K562 (cell line): ENCODE measurements around the gene CTNNBL1. TPM values are rescaled to one million over a fixed set of nuclear protein-coding genes. Genes with fewer than 3 reads are reported as not detected.

Experiments
- ATAC-seq: fragments of 200-7000 bp; cut with Tn5 transposase; 3 replicates; pipeline ENCODE4 v1.9.1; 2020; ENCODE audit warnings: moderate library complexity
- BruUV-seq: library from RNA; stranded (reverse); fragments of 400-500 nt; replicated peaks from 2 replicates; lab custom pipeline; 2021; lab: Mats Ljungman, UMichigan
- CTCF ChIA-PET: fragments of 300-600 bp; formaldehyde crosslinking; extraction: SDS; loops from one replicate; lab custom pipeline; 2021; ENCODE audit warnings: low intra/inter-chr PET ratio; lab: Yijun Ruan, JAX
- POLR2A ChIA-PET: fragments of 300-600, 350-650 bp; sonication (Branson Sonifier 250); formaldehyde crosslinking; extraction: SDS; loops from one replicate; lab custom pipeline; 2021; ENCODE audit warnings: antibody characterized with exemption, inconsistent platforms; lab: Yijun Ruan, JAX
- DNase-seq, 4 experiments: peaks; one replicate each; pipeline versions ENCODE4 v3.0.0 to v3.0.0-alpha.2; 2011 to 2018; ENCODE audit warnings: low spot score in 3 of 4, mixed read lengths in 3 of 4; ENCODE audit errors: extremely low read depth in 1 of 4
- FAIRE-seq: peaks from 2 replicates; lab custom pipeline; 2011; peaks lifted over from hg19 to GRCh38; lab: Jason Lieb, UNC
- H2AFZ ChIP-seq: 2 replicates; pipeline ENCODE4 v1.6.0; 2011; ENCODE audit warnings: low read depth, low read length, control low read depth, inconsistent platforms
- H3K27ac ChIP-seq: fragments of 200-600 bp; 3 replicates; pipeline ENCODE4 v1.8.0; 2011; ENCODE audit warnings: low read depth, mild to moderate bottlenecking, control low read depth, inconsistent platforms, low read length, moderate library complexity, mixed read lengths; ENCODE audit errors: extremely low read depth
- H3K27me3 ChIP-seq, 2 experiments: fragments of 300-600 bp in 1 of 2; 2 replicates in 1 of 2; 3 replicates in 1 of 2; pipeline versions ENCODE4 v1.6.0 to v1.8.0; 2011; ENCODE audit warnings: inconsistent platforms in 2 of 2, low read length in 2 of 2, mild to moderate bottlenecking in 1 of 2, mixed read lengths in 1 of 2, moderate library complexity in 1 of 2; ENCODE audit not compliant: control insufficient read depth in 2 of 2, insufficient read depth in 2 of 2
- H3K36me3 ChIP-seq: fragments of 300-600 bp; 3 replicates; pipeline ENCODE4 v1.8.0; 2011; ENCODE audit warnings: mild to moderate bottlenecking, low read length, inconsistent platforms; ENCODE audit not compliant: control insufficient read depth, insufficient read depth
- H3K4me1 ChIP-seq, 2 experiments: fragments of 200-600 bp in 1 of 2; replicated peaks in 1 of 2; 2 replicates in 1 of 2; 3 replicates in 1 of 2; pipeline versions ENCODE4 v1.5.1 to v1.8.0; 2011; ENCODE audit warnings: inconsistent platforms in 2 of 2, low read length in 2 of 2, mild to moderate bottlenecking in 1 of 2, mixed read lengths in 1 of 2, moderate library complexity in 1 of 2; ENCODE audit not compliant: control insufficient read depth in 2 of 2, insufficient read depth in 2 of 2
- H3K4me2 ChIP-seq: 2 replicates; pipeline ENCODE4 v1.6.1; 2011; ENCODE audit warnings: low read length, control low read depth, inconsistent platforms, mixed read lengths; ENCODE audit not compliant: insufficient read depth
- H3K4me3 ChIP-seq: fragments of 200-600 bp; sonication (generic), shearing (Covaris generic); 2 replicates; pipeline ENCODE4 v1.5.1; 2016; ENCODE audit warnings: control low read depth, inconsistent platforms
- H3K79me2 ChIP-seq: fragments of 200-600 bp; 3 replicates; pipeline ENCODE4 v1.8.0; 2011; ENCODE audit warnings: low read length, inconsistent platforms; ENCODE audit not compliant: control insufficient read depth, insufficient read depth
- H3K9ac ChIP-seq, 2 experiments: 2 replicates each; pipeline versions ENCODE4 v1.6.0 to v1.6.1; 2011; ENCODE audit warnings: low read depth in 2 of 2, low read length in 2 of 2, control low read depth in 1 of 2, inconsistent platforms in 1 of 2, mild to moderate bottlenecking in 1 of 2, mixed read lengths in 1 of 2; ENCODE audit not compliant: insufficient read depth in 1 of 2
- H3K9me1 ChIP-seq: one replicate; pipeline ENCODE4 v1.6.0; 2011; ENCODE audit warnings: inconsistent platforms, mild to moderate bottlenecking, low read length, moderate library complexity; ENCODE audit not compliant: control insufficient read depth, insufficient read depth
- H3K9me3 ChIP-seq: replicated peaks from 2 replicates; pipeline ENCODE4 v1.5.1; 2011; ENCODE audit warnings: low read depth, low read length, inconsistent platforms; ENCODE audit not compliant: control insufficient read depth, insufficient read depth
- H4K20me1 ChIP-seq: replicated peaks from 2 replicates; pipeline ENCODE4 v1.6.1; 2011; ENCODE audit warnings: low read length, inconsistent platforms, mixed read lengths; ENCODE audit not compliant: control insufficient read depth, insufficient read depth
- CXXC5 ChIP-seq: fragments of 250-450 bp; sonication (Bioruptor Pico); IDR thresholded peaks from 2 replicates; pipeline ENCODE4 v1.8.0; 2022; ENCODE audit warnings: inconsistent platforms, mild to moderate bottlenecking, moderate library complexity
- MAFG ChIP-seq: fragments of 450-650 bp; conservative IDR thresholded peaks from 2 replicates; pipeline ENCODE4 v1.6.1; 2016; ENCODE audit warnings: missing genetic modification characterization, missing compliant biosample characterization
- RAD21 ChIP-seq, 2 experiments: fragments of 250-450 bp in 1 of 2; fragments of 450-650 bp in 1 of 2; sonication (Bioruptor Pico) in 1 of 2; formaldehyde crosslinking in 1 of 2; IDR thresholded peaks in 1 of 2; conservative IDR thresholded peaks in 1 of 2; 2 replicates each; pipeline versions ENCODE4 v1.4.0 to v1.8.0; 2020 to 2022; ENCODE audit warnings: mild to moderate bottlenecking in 2 of 2, moderate library complexity in 1 of 2
- RBM39 ChIP-seq: fragments of 200-400 bp; formaldehyde crosslinking; optimal IDR thresholded peaks from 2 replicates; pipeline ENCODE3; 2018; ENCODE audit warnings: low read depth, low read length
- SIN3B ChIP-seq: fragments of 450-650 bp; IDR thresholded peaks from 2 replicates; pipeline ENCODE4 v1.6.1; 2017; ENCODE audit warnings: low read depth, mild to moderate bottlenecking, moderate library complexity
- STAG1 ChIP-seq: sonication (generic); formaldehyde crosslinking; IDR thresholded peaks from 2 replicates; pipeline ENCODE4 v1.5.0; 2020; ENCODE audit warnings: missing genetic modification reagents, borderline replicate concordance
- YY1 ChIP-seq, 3 experiments: IDR thresholded peaks; 2 replicates each; pipeline ENCODE4 v1.6.1; 2011; ENCODE audit warnings: low read length in 2 of 3, mild to moderate bottlenecking in 2 of 3, moderate library complexity in 2 of 3, borderline replicate concordance in 1 of 3, control low read depth in 1 of 3, low read depth in 1 of 3; ENCODE audit not compliant: insufficient read depth in 3 of 3, insufficient replicate concordance in 2 of 3, control insufficient read depth in 1 of 3, insufficient read length in 1 of 3; ENCODE audit errors: extremely low read depth in 1 of 3
- ZNF699 ChIP-seq: fragments of 250-450 bp; sonication (Bioruptor Pico); IDR thresholded peaks from 2 replicates; pipeline ENCODE4 v1.8.0; 2021; ENCODE audit warnings: mild to moderate bottlenecking, moderate library complexity; ENCODE audit not compliant: insufficient replicate concordance
- ZNF766 ChIP-seq: fragments of 200-800 bp; sonication (Bioruptor generic); conservative IDR thresholded peaks from 2 replicates; pipeline ENCODE4 v1.6.1; 2016; ENCODE audit warnings: missing genetic modification characterization, missing compliant biosample characterization
- ZNF780A ChIP-seq: fragments of 250-450 bp; sonication (Bioruptor Pico); IDR thresholded peaks from 2 replicates; pipeline ENCODE4 v1.5.0; 2021; ENCODE audit warnings: mild to moderate bottlenecking
- ZNF830 ChIP-seq: fragments of 250-450 bp; sonication (Bioruptor Pico); IDR thresholded peaks from 2 replicates; pipeline ENCODE4 v1.5.0; 2021; ENCODE audit warnings: mild to moderate bottlenecking
- WGBS: fragments of 100-300 bp; shearing (Covaris generic); methylation state at CpG from one replicate; pipeline ENCODE4 v1.1.6; 2016; ENCODE audit warnings: low coverage, mixed read lengths; ENCODE audit not compliant: insufficient coverage; ENCODE audit errors: missing lambda C conversion rate; 5-methylcytosine and 5-hydroxymethylcytosine counted together
- in situ Hi-C: fragments of 300-500 bp; cut with MboI; formaldehyde crosslinking; loops from 4 replicates; pipeline ENCODE4 v1.15.0; 2018; ENCODE audit warnings: inconsistent platforms, mixed read lengths
- intact Hi-C: fragments of 100-400 bp; cut with micrococcal nuclease; formaldehyde crosslinking; loops from 2 replicates; pipeline ENCODE4 v1.14.2; 2022
- polyA plus RNA-seq, 8 experiments: library from polyadenylated mRNA; depleted of rRNA in 4 of 8; stranded (reverse) in 5 of 8; unstranded in 3 of 8; fragments of >200 nt; fragmentation: Nextera tagmentation in 2 of 8; fragmentation: Illumina TruSeq in 1 of 8; extraction: Ambion mirVana in 2 of 8; extraction: Trizol in 1 of 8; gene quantifications; 2 replicates each; pipeline versions ENCODE4 v1.2.1 to v1.2.3, GENCODE V29; 2011 to 2014; ENCODE audit warnings: inconsistent platforms in 1 of 8, missing spikeins in 1 of 8
- total RNA-seq, 7 experiments: library from RNA; depleted of rRNA in 6 of 7; stranded (reverse); fragments of >200 nt in 6 of 7; fragmentation: Illumina TruSeq in 2 of 7; extraction: Trizol in 2 of 7; gene quantifications; 2 replicates each; pipeline versions ENCODE4 v1.2.1 to v1.2.3, GENCODE V29; 2011 to 2021; ENCODE audit warnings: low replicate concordance in 1 of 7
- TF ChIP-seq, protein P1 (sequence below), 3 experiments: IDR thresholded peaks in 2 of 3; conservative IDR thresholded peaks in 1 of 3; 2 replicates each; pipeline ENCODE4 v1.5.1; 2011 to 2012; ENCODE audit warnings: low read length in 3 of 3, mild to moderate bottlenecking in 3 of 3, control low read depth in 2 of 3, improper control_type of control experiment in 1 of 3, inconsistent platforms in 1 of 3, low read depth in 1 of 3, mixed read lengths in 1 of 3, moderate library complexity in 1 of 3; ENCODE audit not compliant: insufficient read depth in 2 of 3

CTNNBL1 gene
- total and polyA plus RNA-seq, 9 of the 15 experiments (the other 6 are each of a cell fraction or from before 2014, with no cell fraction given) = 32.4 to 85.6 (median 43.6) TPM

DNA sequence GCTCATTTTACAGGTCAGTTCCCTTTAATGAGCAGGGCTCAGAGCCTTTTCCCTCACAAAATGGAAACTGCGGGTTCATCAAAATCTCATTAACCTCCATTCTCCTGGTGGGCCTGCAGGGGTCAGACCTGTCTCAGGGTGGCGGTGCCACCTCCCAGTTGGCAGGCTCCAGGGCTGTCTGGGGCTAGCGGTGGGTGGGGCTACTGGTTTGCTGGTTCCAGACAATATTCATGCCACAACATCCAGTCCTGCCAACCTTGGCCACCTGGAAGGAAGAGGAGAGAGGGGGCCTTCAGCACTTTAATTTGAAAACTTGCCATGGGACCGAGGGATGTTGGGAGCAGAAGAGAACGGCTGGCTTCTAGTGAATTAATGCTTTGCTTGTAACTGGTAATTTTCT lies 41.9 kb upstream of the CTNNBL1 start:
- Histone ChIP-seq H3K27me3 (peaks cover 6 to 26% of the 10 kb centered on the region in 2 experiments; a peak in 4 of 5 replicates), H3K9ac (no peak overlapping the region), H3K4me2 (no peak overlapping the region), H3K79me2 (no peaks in the 10 kb centered on the region), H3K27ac (no peak overlapping the region), H2AFZ (no peak overlapping the region), H4K20me1 (no peaks in the 10 kb centered on the region; the same call in 1 of the 2 replicates), H3K4me3 (no peak overlapping the region), H3K4me1 (no peaks in the 10 kb centered on the region), H3K9me3 (no peaks in the 10 kb centered on the region), H3K36me3 (no peaks in the 10 kb centered on the region), H3K9me1 (no peaks in the 10 kb centered on the region)
- BruUV-seq = no TSS peak
- WGBS = 6% methylated on average over 5 of the region's 5 CpGs
- intact Hi-C loops = loop anchor here (10.0 kb wide), 2 partner anchors 243 to 343 kb away; no protein-coding TSS in a partner anchor
- no peak for FAIRE-seq
- ATAC-seq = peak; percentile 74
- ChIA-PET POLR2A (no interaction called here), CTCF (interaction anchor here (1.8 kb wide), 1 partner anchor 341 kb away, joined by 9 read pairs; no protein-coding TSS in a partner anchor)
- in situ Hi-C loops = no loop called here
- DNase-seq = peak in 3 of 4 experiments; percentile 24 to 30 (median 27)
- TF ChIP-seq SIN3B (no peak), MAFG (peak; percentile 37), RAD21 (CRISPR knock-in tag; conservative IDR thresholded peaks at IDR 0.05 in 1 of 2, IDR thresholded peaks at IDR 0.05 in 1 of 2) (peak; percentile 44 to 77), ZNF699 (CRISPR knock-in tag) (no peak), ZNF766 (CRISPR knock-in tag) (no peak), ZNF780A (CRISPR knock-in tag) (no peak), ZNF830 (CRISPR knock-in tag) (no peak), RBM39 (no peak), STAG1 (CRISPR knock-in tag) (peak; percentile 20; the same call in 1 of the 2 replicates), YY1 (IDR thresholded peaks at IDR 0.05; ENCODE audit: borderline replicate concordance in 1 of 3, control insufficient read depth in 1 of 3, extremely low read depth in 1 of 3, insufficient read depth in 3 of 3, insufficient read length in 1 of 3, insufficient replicate concordance in 2 of 3, low read depth in 1 of 3, low read length in 2 of 3) (peak in 1 of 3 experiments; percentile 22), CXXC5 (CRISPR knock-in tag) (no peak)
- TF ChIP-seq, protein P1, sequence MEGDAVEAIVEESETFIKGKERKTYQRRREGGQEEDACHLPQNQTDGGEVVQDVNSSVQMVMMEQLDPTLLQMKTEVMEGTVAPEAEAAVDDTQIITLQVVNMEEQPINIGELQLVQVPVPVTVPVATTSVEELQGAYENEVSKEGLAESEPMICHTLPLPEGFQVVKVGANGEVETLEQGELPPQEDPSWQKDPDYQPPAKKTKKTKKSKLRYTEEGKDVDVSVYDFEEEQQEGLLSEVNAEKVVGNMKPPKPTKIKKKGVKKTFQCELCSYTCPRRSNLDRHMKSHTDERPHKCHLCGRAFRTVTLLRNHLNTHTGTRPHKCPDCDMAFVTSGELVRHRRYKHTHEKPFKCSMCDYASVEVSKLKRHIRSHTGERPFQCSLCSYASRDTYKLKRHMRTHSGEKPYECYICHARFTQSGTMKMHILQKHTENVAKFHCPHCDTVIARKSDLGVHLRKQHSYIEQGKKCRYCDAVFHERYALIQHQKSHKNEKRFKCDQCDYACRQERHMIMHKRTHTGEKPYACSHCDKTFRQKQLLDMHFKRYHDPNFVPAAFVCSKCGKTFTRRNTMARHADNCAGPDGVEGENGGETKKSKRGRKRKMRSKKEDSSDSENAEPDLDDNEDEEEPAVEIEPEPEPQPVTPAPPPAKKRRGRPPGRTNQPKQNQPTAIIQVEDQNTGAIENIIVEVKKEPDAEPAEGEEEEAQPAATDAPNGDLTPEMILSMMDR (IDR thresholded peaks at IDR 0.05 in 2 of 3, conservative IDR thresholded peaks at IDR 0.05 in 1 of 3; ENCODE audit: insufficient read depth in 2 of 3, low read depth in 1 of 3, low read length in 3 of 3) = peak; percentile 59 to 66 (median 60)
